ENCODE results near the gene PFDN4. TPM values are rescaled to one million over a fixed set of nuclear protein-coding genes. Genes with fewer than 3 reads are reported as not detected.

PFDN4 gene
- total and polyA plus RNA-seq, 2 of the 4 experiments (the other 2 are of a cell fraction), result 14.9 to 93.2 TPM

DNA sequence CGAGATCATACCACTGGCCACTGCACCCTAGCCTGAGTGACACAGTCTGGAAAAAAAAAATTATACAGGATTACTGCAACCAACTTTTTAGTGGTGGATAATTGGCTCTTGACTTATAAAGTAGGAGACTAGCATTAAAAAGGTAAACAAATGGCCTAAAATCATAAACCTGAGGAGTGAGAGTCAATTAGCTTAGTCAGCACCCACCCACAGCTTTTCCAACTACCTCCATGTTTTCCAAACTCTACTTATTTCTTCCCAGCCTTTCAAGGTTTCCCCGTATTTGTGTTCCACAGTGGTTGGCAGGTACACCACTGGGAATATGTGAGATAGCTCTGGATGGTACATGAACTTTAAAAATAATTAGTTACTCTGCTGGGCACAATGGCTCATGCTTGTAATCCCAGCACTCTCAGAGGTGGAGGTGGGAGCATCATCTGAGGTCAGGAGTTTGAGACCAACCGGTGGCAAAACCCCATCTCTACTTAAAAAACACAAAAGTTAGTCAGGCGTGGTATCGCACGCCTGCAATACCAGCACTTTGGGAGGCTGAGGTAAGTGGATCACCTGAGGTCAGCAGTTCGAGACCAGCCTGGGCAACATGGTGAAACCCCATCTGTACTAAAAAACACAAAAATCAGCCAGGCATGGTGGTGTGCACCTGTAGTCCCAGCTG, 40.8 kb upstream of the PFDN4 start:
- Histone ChIP-seq H3K4me1 (ENCODE audit: control insufficient read depth, insufficient read depth, low read length) (no peaks in the 10 kb centered on the region), H4K91ac (ENCODE audit: insufficient read depth, low read depth, low read length) (no peak overlapping the region), H3K27ac (ENCODE audit: insufficient read depth, low read length) (no peak overlapping the region), H3K4me2 (ENCODE audit: low read depth, low read length) (no peak overlapping the region), H4K20me1 (ENCODE audit: insufficient read depth, low read length) (no peaks in the 10 kb centered on the region), H2BK5ac (ENCODE audit: low read depth, low read length, poor library complexity, severe bottlenecking) (no peak overlapping the region), H2BK120ac (ENCODE audit: low read depth, low read length) (no peak overlapping the region), H2AK5ac (ENCODE audit: low read depth, low read length) (no peak overlapping the region), H3K4me3 (ENCODE audit: insufficient read depth, low read depth, low read length) (no peak overlapping the region), H3K4ac (ENCODE audit: low read depth, low read length) (no peak overlapping the region), H4K8ac (ENCODE audit: low read depth in 2 of 2, low read length in 2 of 2) (no peak overlapping the region), H3K23ac (ENCODE audit: low read depth, low read length) (no peak overlapping the region), H3K9me1 (ENCODE audit: insufficient read depth, low read length) (no peaks in the 10 kb centered on the region), H3K18ac (ENCODE audit: low read depth, low read length) (no peak overlapping the region), H3K14ac (replicated peaks; ENCODE audit: low read depth, low read length) (no peak overlapping the region), H3K9ac (ENCODE audit: low read depth, low read length) (no peak overlapping the region), H3K9me3 (ENCODE audit: control insufficient read depth, insufficient read depth, low read length) (no peaks in the 10 kb centered on the region), H2BK15ac (ENCODE audit: low read depth, low read length) (no peak overlapping the region), H3K56ac (ENCODE audit: extremely low read depth, insufficient read depth, low read length) (no peak overlapping the region), H3K36me3 (ENCODE audit: control insufficient read depth, insufficient read depth, low read length) (no peaks in the 10 kb centered on the region), H2BK20ac (ENCODE audit: low read depth, low read length) (no peak overlapping the region), H3K27me3 (ENCODE audit: control insufficient read depth, insufficient read depth, low read length) (peaks cover 55% of the 10 kb centered on the region), H4K5ac (ENCODE audit: low read depth, low read length) (no peak overlapping the region), H2AFZ (replicated peaks; ENCODE audit: low read length, poor library complexity) (no peak overlapping the region), H3K79me1 (ENCODE audit: low read depth in 1 of 2, low read length in 2 of 2) (no peaks in the 10 kb centered on the region), H2AK9ac (replicated peaks; ENCODE audit: low read depth, low read length, poor library complexity) (no peak overlapping the region)
- intact Hi-C loops (cut with micrococcal nuclease), result no loop called here
- dilution Hi-C loops (cut with HindIII; ENCODE audit: low sequenced_read_pairs, unreplicated experiment), result no loop called here
- CTCF ChIA-PET, result no interaction called here
- TF ChIP-seq MAZ (IDR thresholded peaks at IDR 0.05; ENCODE audit: borderline replicate concordance, low read depth, low read length), result no peak
- TF ChIP-seq MAFK (IDR thresholded peaks at IDR 0.05; ENCODE audit: low read depth, low read length), result 0 out of 2 replicates have a peak, but pooled peaks have one; percentile 7
- no CpG with 5 or more reads among the region's 7 CpGs for WGBS, 2 experiments (ENCODE audit: extremely low coverage in 2 of 2, insufficient read length in 1 of 2)
- BruUV-seq (replicated peaks), result no TSS peak
- POLR2A ChIA-PET (ENCODE audit: unreplicated experiment), result no interaction called here
- in situ Hi-C loops (cut with MboI; ENCODE audit: low sequenced_read_pairs), result no loop called here
- ATAC-seq (ENCODE audit: low read depth) (no peak), DNase-seq (no peak)
